Measurements from ENCODE around the gene NR2C1. TPM values are rescaled to one million over a fixed set of nuclear protein-coding genes. Genes with fewer than 3 reads are reported as not detected.

Gene NR2C1
- total RNA-seq, 1 donor: 26.8 TPM

DNA sequence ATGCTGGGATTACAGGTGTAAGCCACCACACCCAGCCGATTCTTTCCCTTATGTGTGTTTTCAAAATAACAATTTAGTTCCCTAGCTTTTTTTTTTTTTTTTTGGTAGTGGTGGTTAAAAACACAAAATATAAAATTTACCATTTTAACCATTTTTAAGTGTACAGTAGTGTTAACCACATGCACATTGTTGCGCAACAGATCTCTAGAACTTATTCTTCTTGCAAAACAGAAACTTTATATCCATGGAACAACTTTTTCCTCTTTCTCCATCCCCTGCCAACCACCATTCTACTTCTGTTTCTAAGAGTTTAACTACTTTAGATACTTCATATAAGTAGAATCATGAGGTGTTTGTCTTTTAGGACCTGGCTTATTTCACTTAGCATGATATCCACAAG is 68.8 kb downstream of the NR2C1 start:
- DNase-seq (ENCODE audit: low read depth): peak; percentile 82
- no peak overlapping the region for H3K4me3 ChIP-seq (ENCODE audit: low read depth, low read length)
- no peak for TF ChIP-seq CTCF (IDR thresholded peaks at IDR 0.05; ENCODE audit: insufficient read depth, low read depth, low read length)

DNA sequence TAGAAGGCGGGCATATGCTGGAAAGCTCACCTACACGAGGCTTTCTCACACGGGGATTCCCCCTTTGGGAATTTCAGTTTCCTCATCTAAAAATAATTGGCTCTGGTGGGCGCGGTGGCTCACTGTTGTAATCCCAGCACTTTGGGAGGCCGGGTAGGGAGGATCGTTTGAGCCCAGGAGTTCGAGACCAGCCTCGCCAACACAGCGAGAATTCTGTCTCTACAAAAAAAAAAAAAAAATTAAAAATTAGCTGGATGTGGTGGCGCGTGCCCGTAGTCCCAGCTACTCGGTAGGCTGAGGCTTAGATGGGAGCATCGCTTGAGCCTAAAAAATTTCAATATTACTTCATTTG is 69.5 kb downstream of the NR2C1 start:
- no peak for DNase-seq (ENCODE audit: low read depth)
- no peak for TF ChIP-seq CTCF (IDR thresholded peaks at IDR 0.05; ENCODE audit: insufficient read depth, low read depth, low read length)
- peak overlapping the region; percentile 97 for H3K4me3 ChIP-seq (ENCODE audit: low read depth, low read length)

DNA sequence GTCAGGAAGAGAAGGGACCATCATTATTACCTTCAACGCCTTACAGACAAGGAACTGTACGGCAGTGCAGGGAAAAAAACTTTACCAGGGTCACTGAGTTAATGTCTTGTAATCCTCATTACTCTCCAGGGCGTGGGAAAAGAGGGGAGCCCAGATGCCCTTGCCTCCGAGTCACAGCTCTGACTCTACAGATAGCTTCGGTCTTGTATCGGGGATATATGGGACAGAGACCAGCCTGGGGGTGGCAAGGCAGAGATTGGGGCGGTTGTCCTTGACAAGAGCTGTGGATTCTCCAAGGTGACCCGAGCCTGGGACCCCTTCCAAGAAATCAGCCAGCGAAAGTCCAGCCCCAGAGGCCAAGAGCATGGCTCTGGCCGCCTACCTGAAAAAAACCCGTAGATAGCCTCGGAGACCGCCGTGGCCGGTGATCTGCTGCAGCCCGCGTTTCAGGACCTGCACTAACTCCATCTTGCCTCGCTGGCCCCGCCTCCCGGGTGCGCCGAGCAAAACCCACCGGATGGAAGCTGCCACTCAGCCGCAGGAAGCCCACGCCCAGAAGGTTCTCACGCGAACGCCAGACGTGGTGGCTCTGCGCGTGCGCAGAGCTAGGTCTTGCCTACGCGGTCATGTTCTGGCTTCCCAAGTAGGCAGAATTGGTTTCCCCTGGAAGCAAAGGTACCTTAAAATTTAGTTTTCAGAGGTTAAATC is 70.1 kb downstream of the NR2C1 start, which contains the start of gene NDUFA12:
NDUFA12 (minus strand) TSS at position 485 of the 708 bp plus-strand sequence; CDS start at position 468, 17 bp downstream.
- peak within 1 kb of the TSS; percentile 97 for H3K4me3 ChIP-seq (ENCODE audit: low read depth, low read length)
- no peak for TF ChIP-seq CTCF (IDR thresholded peaks at IDR 0.05; ENCODE audit: insufficient read depth, low read depth, low read length)
- peak; percentile 98 for DNase-seq (ENCODE audit: low read depth)

GRCh38 chr12:95002754-95003153 is 70.7 kb downstream of the NR2C1 start:
- no peak for TF ChIP-seq CTCF (IDR thresholded peaks at IDR 0.05; ENCODE audit: insufficient read depth, low read depth, low read length)
- no peak for DNase-seq (ENCODE audit: low read depth)
- H3K4me3 ChIP-seq (ENCODE audit: low read depth, low read length): peak overlapping the region; percentile 97

DNA sequence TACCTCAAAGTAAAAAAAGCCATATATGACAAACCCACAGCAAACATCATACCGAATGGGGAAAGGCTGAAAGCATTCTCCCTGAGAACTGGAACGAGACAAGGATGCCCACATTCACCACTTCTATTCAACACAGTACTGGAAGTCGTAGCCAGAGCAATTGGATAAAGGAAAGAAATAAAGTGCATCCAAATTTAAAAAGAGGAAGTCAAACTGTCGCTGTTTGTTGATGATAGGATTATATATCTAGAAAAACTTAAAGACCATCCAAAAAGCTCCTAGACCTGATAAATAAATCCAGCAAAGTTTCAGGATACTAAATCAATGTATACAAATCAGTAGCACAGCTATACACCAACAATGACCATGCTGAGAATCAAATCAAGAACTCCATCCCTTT is 75.1 kb downstream of the NR2C1 start:
- DNase-seq (ENCODE audit: low read depth): no peak

DNA sequence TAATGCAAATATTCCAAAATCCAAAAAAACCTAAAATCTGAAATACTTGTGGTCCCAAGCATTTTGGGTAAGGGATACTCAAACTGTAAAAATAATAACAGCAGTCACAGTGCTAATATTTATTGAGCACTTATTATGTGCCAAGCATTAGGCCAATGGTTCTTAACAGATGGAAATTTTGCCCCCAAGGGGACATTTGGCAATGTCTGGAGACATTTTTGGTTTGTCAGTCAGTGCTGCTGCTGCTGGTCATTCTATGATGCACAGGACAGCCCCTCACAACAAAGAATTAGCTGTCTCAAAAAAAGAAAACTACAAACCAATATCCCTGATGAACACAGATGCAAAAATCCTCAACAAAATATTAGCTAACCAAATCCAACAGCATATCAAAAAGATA is 75.7 kb downstream of the NR2C1 start:
- no peak for TF ChIP-seq CTCF (IDR thresholded peaks at IDR 0.05; ENCODE audit: insufficient read depth, low read depth, low read length)
- no peak for DNase-seq (ENCODE audit: low read depth)
- no peak overlapping the region for H3K4me3 ChIP-seq (ENCODE audit: low read depth, low read length)

More for the DNA sequence above, 75.1 kb downstream of the NR2C1 start:
- H3K4me3 ChIP-seq (ENCODE audit: low read depth, low read length): no peak overlapping the region
- no peak for TF ChIP-seq CTCF (IDR thresholded peaks at IDR 0.05; ENCODE audit: insufficient read depth, low read depth, low read length)

DNA sequence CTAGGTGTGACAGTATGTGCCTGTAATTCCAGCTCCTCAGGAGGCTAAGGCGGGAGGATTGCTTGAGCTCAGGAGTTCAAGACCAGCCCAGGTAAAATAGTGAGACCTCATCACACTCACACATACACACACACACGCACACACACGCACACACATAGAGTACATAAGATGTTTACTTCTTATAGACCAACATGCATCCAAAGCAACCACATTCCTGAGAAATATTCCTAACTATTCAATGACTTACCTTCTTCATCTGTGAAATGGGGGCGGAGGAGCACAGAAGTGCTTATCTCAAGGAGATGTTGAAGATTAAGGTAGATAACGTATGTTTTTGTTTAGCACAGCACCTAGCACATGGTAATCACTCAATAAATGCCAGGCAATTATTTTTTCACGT is 76.4 kb downstream of the NR2C1 start:
- TF ChIP-seq CTCF (IDR thresholded peaks at IDR 0.05; ENCODE audit: insufficient read depth, low read depth, low read length): no peak
- DNase-seq (ENCODE audit: low read depth): no peak
- H3K4me3 ChIP-seq (ENCODE audit: low read depth, low read length): no peak overlapping the region
